Astrocyte (in vitro differentiated cells and primary cell): Measurements from ENCODE around the gene RXFP2.

Experiments
- EZH2 ChIP-seq: IDR thresholded peaks from 2 replicates; pipeline ENCODE4 v1.6.1; 2012; ENCODE audit warnings: mild to moderate bottlenecking, low read length, inconsistent platforms; ENCODE audit not compliant: insufficient read depth
- TF ChIP-seq, protein P1 (sequence below): IDR thresholded peaks from 2 replicates; pipeline ENCODE4 v1.5.1; 2011; ENCODE audit warnings: low read depth, mild to moderate bottlenecking, inconsistent platforms, low read length, moderate library complexity; ENCODE audit not compliant: insufficient read depth

GRCh38 chr13:31774186-31774750 is 34.9 kb downstream of the RXFP2 start:
- TF ChIP-seq, protein P1, sequence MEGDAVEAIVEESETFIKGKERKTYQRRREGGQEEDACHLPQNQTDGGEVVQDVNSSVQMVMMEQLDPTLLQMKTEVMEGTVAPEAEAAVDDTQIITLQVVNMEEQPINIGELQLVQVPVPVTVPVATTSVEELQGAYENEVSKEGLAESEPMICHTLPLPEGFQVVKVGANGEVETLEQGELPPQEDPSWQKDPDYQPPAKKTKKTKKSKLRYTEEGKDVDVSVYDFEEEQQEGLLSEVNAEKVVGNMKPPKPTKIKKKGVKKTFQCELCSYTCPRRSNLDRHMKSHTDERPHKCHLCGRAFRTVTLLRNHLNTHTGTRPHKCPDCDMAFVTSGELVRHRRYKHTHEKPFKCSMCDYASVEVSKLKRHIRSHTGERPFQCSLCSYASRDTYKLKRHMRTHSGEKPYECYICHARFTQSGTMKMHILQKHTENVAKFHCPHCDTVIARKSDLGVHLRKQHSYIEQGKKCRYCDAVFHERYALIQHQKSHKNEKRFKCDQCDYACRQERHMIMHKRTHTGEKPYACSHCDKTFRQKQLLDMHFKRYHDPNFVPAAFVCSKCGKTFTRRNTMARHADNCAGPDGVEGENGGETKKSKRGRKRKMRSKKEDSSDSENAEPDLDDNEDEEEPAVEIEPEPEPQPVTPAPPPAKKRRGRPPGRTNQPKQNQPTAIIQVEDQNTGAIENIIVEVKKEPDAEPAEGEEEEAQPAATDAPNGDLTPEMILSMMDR = no peak
- TF ChIP-seq EZH2 = no peak
